ENCODE measurements around the gene MMS22L.
"Not testable (repeated sequence)": the region's sequence is repeated elsewhere in the genome, so short reads cannot be mapped to it uniquely, and the experiment has no call there.

MMS22L gene

DNA sequence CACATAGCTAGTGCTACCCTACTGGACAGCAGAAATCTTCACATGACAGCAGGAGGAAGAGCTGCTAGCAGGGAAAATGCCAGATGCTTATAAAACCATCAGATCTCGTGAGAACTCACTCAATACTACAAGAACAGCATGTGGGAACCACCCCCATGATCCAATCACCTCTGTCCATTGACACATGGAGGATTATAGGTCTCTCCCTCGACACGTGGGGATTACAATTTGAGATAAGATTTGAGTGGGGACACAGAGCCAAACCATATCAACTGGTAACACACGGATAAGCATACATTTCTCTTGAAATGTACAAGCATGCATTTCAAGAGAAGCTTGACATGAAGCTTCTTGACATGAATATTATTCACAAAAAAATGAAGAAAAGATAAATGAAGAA lies 64.1 kb downstream of the MMS22L start:
- no peak for DNase-seq

DNA sequence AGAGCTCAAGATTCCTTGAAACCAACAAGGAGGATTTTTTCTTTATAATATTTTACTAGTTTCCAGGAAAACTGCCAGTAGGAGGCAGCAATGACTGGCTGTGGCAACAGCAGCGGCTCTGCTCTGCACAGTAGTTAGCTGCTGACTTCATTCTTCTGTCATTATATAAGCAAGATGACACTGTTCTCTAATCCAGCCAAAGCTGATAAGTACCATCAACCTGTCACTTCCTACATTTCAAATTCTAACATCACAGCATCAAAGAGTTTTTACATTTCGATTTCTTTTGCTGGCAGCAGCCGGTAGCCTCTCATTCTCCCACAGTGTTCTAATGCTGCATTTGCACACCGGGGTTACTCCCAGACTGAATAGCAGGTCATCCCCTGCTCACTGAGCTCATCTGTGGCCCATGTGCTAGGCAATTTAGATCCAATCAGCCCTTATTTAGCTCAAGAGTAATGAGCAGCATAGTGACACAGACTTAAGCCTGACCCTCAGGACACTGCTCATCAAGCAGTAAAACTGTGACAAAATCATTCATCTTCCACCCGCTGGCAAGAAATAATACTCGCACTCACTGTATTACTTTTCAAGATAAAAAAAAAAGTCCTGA lies 67.8 kb downstream of the MMS22L start:
- no peak for DNase-seq

DNA sequence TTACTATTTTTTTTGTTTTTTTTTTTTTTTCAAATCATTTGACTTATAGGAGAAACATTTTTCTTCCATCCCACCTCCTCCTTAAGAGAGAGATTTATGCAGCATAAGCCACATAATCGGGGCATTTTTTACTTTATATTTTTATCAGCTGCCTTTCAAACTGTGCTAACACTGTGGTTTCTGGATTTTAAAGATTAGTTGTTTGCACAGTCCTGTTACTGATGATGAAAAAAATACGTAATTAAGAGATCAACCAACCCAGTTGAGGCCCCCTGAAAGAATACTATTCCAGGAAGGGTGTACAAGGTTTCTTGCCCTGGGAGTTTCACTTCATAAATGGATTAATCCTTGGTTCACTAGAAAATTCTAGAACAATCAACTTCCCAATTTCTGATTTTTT lies 68.3 kb downstream of the MMS22L start:
- no peak for DNase-seq

DNA sequence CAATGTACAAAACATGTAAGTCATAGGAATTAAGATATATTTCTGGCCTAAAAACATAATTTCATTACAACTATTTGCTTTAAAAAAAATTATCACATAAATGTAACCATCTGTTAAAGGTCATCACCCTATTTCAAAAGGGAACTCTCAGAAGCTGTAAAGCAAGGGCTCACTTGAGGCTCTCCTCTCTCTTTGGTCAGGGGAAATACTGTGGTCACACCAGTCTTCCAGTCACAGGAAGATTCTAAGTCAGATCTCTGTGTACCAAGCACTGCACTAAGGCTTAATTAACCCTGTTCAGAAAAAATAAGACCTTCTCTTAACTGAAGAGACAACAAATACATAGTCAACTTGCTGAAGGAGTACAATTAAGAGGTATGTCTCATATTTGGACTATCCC lies 75.6 kb downstream of the MMS22L start:
- DNase-seq = no peak

DNA sequence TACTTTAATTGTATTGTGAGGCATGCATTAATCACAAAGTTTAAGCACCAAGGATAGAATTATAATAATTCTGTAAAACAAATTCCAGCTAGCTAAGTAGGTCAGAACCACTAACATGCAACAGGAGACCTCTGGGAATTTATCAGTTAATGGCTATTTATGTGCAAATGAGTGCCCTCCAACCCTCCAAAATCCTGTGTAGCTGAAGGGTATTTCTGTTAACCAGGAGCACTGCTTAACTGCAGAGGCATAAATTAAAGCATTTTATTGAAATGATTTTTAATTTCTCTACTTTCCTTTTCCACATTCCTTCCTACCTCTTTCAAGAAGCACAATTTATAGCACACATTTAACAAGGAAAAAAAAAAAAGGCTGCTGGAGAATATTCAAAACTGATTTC lies 77.0 kb downstream of the MMS22L start:
- DNase-seq = no peak

DNA sequence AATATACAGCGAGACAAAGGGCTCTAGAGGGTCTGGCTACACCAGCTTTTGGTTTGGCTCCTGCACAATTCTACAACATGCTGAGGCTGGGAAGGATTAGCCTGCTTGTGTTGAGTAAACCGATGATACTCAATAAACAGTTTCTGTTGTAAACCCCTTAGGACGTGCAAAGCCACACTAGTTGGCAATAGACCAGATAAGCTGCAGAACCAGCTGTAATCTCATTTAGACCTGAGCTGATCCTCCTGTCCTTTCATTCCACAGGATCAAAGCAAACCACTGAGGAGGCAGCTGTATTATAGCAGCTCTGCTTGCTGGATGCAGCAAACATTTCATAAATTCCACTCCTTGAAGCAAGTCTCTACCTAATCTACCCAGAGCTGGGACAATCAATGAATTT lies 79.7 kb downstream of the MMS22L start:
- no peak for DNase-seq

DNA sequence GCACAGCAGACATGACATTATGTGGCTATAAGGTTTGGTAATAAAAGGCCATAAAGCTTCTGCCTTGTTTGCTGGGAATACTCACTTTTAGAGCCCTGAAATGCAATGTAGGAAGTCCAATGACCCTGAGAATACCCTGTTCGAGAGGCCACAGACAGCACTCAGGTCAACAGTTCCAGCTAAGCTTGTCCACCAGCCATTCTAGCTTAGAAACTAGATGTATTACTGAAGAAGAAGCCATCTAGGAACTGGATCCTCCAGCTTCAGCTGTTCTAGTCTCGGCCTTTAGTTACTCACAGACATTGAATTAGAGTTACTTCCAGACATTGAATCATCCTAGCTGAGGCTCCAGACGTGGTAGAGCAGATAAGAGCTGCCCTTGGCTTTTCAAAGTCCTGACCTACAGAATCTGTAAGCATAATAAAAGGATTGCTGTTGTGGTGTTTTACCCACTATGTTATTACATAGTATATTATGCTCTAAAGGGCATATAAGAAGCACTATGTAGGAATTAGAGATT lies 84.9 kb downstream of the MMS22L start:
- DNase-seq = no peak

DNA sequence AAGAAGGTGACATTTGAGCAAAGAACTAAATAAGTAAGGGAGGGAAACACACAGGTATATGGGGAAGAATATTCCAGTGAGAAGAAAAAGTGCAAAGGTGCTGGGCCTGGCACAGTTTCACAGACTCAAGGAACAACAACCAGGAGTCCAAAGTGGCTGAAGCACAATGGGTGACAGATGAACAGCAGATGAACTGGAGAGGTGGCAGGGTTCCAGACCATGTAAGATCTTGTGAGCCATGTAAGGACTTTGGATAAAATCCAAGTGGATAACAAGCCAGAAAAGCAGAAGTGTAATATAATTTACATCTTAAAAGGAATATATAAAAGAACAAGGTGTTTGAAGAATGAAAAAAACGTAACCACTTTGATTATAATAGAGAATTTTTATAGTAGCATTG lies 87.9 kb downstream of the MMS22L start:
- no peak for DNase-seq

DNA sequence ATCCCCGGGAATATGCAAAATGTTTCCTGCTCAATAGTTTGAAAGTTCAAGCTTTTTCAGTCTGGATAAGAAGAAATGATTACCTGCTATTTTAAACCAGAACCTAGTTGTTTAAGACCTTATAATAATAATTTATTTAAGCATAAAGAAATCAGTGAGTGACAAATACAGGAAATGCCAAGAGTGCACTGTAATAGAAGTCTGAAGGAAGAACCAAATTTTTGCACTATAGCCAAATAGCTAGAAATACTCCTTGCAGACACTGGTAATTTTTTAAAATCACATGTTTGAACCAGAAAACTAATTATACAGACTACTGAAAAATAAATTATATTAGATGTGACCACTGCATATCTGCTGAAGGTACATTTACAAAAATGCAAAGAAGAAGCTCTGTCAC lies 93.2 kb downstream of the MMS22L start:
- no peak for DNase-seq

DNA sequence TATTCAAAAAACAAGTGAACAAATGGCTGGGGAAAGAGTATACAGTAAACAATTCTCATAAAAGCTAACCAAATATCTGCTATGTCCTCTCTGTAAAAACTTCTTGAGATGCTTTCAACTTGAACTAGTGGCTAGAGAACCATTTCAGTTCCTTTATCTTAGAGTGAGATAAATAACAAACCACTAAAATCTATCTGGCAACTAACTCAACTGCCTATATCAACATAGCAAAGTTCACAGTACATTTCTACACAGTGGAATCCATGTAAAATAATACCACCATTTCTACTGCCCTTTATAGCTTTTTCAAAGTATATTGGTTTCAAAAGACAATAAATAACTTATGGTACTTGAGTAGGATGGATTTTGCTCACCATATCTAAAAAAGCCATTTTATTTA lies 95.1 kb downstream of the MMS22L start:
- no peak for DNase-seq

DNA sequence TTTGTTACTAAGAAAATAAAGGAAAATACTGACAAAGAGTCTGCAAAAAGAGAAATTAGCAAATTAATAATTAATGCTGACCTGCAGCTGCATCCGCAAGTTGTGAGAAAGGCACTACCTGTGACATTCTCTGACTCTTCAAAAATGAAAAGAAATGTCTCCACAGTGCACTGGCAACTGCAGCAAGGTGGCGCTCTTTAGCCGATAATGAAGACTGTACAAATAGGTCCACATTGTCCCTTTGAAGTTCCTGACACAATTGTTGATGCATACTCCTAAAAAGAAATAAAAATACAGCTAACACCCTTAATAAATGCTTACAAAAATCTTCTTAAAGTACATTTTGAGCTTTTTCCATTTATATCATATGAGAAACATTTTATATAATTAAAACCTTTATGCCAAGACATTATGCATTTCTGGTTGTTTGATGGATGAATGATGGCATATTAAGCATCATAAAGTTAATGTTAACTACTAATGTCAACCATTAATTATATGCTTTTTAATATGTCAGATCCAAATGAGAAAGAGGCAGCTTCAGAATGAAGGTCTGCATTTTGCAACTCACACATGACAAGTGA lies 96.5 kb downstream of the MMS22L start:
- DNase-seq = peak; percentile 38

DNA sequence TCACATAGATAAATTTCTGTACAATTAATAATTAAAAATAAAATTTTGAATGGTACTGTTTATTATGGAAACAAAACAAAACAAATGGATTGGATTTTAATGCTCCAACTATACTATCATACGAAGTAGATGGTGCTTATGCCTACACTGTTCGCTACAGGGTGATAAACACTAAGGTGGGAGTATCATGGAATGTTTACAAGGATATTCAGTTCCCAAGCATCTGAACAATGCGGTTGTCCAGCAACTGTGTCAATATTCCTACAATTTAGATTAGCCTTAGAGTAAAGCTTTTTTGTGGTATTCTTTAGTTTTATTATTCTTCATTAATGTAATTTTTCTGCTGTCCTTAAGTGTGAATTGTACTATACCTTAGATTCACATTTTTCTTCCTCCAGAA lies 105.1 kb downstream of the MMS22L start:
- no peak for DNase-seq

DNA sequence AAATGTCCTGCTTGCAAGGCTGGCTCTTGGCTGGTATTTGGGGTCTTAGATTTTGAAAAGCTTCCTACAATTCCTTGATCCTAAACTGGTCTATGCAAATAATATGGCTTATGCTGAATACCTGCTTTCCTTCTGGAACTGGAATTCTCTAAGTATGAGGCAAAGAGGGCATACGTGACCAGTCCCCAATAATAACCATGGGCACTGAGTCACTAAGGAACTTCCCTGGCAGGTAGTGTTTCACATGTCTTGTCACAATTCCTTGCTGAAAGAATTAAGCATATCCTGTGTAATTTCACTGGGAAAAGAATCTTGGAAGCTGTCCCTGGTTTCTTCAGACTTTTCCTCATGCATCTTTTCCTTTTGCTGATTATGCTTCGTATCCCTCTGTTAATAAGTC lies 106.5 kb downstream of the MMS22L start:
- no peak for DNase-seq

DNA sequence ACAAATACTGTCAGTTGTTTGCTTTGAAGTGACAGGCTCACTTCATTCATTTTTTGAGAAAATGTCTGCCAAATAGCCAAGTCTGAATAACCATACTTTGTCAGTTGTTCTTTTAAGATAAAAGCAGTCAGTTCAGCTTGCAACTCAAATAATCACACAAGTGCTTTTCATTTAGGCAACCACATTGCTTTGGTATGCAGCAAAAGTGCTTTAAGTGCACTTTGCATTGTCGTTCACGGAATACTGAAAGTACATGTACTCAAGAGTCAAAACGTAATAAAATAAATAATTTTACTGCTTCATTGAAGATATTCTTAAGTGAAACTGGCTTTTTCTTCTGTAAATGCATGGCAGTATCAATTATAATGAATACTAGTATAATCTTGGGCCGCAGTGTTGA lies 107.2 kb downstream of the MMS22L start:
- DNase-seq = no peak

DNA sequence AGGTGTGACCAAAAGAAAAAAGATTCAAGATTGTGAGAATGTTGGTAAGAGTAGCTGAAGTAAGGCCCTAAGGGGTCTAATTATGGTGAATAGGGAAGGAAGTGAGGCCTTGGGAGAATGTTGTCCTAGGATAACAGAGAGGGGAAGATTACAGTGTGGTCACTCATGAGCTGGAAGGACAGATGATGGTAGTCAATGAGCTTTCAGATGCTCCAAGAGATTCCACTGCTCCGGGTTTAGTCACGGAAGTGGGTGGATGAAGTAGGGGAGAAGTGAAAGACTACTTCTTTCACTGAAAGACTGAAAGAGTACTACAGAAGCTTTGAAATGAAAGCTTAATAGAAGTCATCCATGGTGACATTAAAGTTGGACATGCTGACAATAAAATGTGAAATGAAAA lies 108.5 kb downstream of the MMS22L start:
- DNase-seq = no peak

DNA sequence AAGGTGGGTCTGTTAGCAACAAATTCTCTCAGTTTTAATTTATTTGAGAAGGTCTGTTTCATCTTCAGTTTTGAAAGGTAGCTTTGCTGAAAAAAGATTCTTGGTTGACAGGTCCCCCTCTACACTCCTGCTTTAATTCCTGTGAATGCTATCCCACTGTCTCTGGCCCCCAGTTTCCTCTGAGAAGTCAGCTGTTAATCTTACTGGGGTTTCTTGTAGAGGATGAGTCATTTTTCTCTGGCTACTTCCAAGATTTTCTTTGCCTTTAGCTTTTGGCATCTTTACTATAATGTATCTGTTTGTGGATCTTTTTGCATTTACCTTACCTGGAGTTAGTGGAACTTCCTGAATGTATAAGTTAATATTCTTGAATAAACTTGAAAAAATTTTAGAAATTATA lies 122.7 kb downstream of the MMS22L start:
- DNase-seq = no peak

DNA sequence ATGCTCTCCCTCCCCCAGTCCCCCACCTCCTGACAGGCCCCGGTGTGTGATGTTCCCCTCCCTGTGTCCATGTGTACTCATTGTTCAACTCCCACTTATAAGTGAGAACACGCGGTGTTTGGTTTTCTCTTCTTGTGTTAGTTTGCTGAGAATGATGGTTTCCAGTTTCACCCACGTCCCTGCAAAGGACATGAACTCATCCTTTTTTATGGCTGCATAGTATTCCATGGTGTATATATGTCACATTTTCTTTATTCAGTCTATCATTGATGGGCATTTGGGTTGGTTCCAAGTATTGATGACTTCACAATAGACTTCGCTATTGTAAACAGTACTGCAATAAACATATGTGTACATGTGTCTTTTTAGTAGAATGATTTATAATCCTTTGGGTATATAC lies 127.6 kb downstream of the MMS22L start:
- DNase-seq = not testable (repeated sequence)

DNA sequence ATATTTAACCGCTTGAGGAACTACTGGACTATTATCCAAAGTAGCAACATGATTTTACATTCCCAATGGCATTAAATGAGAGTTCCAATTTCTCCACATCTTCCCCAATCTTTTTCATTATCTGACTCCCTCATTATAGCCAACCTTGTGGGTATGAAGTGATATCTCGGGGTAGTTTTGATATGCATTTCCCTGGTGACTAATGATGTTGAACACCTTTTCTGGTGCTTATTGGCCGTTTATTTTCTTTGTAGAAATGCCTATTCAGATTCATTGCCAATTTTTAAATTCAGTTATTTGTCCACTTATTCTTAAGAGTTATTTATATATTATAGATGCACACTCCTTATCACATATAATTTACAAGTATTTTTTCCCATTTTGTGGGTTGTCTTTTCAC lies 129.0 kb downstream of the MMS22L start:
- DNase-seq = no peak

DNA sequence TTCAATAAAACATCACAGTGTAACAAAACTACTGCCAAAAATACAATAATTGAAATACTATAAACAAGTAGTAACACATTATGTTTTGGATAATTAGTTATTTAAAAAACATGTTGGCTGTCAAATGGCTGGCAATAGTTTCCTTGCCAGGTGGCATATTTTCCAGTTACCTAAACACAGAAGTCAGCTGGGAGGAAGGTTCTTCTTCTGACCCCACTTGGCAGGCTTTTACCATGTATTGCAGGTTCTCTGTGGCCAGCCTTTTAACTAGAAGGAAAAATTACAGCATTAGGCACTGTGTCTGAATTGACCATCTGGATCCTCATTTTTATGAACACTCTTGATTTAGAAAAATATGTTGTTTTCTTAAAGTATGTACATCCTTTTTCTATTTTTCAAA lies 131.4 kb downstream of the MMS22L start:
- DNase-seq = no peak

DNA sequence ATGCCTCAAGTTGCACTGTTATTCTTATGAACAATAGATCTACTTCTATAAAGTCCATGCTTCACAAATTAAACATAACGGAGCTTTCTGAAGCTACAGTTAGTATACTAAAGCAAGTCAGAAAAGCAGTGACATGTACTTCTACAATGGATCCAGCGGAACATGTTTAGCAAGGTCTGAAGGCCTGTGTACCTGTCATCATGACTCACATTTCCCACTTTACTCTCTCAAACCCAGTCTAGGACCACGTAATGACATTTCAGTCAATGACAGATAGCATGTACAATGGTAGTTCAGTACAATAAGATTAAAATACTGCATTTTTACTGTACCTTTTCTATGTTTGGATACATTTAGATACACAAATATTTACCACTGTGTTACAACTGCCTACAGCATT lies 132.1 kb downstream of the MMS22L start:
- DNase-seq = no peak

DNA sequence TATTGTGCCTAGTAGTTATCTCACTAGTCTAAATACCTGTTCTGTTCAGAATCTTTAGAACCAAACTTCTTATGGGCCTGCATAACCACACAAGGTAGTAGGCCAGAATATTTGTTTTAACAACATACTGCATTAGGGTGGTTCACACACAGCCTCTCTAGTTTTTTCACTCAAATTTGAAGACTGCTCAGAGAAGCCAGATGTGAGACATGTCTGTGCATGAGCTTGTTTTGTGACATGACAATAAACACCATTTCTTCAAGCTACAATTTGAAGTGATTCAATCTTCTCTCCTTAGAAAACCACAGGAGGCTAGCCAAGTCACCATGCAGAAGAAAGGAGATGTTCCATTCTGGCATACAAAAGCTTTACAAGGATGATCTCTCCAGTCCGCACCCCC lies 135.6 kb downstream of the MMS22L start:
- DNase-seq = no peak

DNA sequence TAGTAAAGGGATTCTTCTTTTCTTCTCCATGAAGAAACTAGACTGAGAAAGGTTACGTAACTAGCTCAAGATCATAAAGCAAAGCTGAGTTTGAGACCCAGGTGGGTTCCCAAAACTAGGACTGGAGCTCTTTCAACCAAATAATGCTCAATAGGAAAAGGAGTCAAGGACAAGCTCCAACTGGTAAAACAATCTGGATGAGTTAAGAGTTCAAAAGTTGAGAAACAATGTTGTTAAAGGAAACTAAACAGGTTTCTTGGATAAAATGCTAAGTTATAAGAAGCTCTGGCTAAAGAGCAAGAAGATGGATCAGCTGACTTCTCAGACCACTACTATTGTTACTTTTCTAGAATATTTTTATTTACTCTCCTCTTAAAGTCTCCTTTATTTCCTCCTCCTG lies 137.3 kb downstream of the MMS22L start:
- no peak for DNase-seq

DNA sequence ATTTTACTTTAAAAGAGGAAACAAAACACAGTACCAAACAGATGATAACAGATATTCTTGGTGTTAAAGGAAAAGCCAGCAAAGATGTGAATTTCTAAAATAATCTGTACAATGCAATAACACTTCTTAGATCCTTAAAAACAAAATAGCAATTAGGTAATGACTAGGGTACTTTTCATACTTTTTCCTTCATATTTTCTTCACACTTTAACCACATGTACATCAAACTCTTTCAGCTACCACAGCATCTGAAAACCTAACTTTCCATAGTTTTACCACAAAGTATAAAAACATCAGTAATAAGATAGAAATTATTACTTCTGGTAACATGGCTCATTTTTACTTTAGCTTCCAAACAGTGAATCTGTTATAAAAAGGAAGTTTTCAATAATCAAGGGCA lies 141.3 kb downstream of the MMS22L start:
- DNase-seq = no peak

DNA sequence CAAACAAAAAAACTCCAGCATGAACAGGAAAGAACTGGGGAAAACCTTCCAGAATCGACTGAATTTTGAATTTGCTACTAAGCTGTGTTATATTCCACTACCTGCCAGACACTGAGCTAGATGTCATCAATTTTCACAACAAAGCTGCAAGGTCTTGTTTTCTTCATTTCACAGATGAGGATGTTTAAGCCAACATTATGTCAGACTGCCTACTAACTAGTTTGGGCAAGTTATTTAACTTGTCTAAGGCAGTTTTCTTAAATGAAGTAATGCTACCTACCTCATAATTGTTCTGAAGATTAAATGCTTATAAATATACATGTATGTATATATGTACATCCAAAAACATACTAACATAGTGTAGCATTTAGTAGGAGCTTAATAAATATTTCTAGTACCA lies 144.4 kb downstream of the MMS22L start:
- no peak for DNase-seq

DNA sequence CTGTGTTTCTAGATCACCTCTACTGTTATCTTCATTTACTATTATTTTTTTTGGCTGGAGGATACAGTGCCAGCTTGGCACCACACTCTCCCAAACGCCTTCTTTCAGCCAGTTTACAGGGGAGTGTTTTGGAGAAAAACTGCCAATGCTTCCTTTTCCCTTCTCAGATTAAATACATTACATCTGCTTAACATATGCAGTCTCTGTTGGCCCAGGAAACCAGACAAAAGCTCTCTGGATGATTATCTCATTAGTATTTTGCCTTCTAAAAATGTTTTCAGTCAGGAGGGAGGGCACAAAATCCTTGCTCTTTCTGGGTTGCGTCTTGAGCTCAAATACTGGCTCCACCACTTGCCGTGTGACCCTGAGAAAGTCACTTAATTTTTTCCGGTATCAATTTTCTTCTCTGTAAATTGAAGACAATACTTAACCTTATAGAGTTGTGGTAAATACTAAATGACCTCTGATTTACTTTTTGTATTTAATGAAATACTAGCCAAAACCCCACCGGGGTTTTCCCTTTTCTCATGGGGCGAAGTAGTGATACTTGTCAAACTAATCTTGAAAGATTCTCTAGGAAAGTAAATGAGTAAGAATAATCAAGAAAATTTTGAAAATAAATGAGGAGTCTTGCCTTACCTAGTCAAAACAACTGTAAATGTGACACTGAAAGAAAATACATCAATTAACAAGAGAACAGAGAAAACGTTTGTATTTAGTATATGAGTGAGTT lies 146.2 kb downstream of the MMS22L start:
- DNase-seq = no peak

All from activated T-cell treated with anti-CD3 and anti-CD28 coated beads for 4 hours (primary cell).